ENCODE measurements around the gene LRP1B.

DNA sequence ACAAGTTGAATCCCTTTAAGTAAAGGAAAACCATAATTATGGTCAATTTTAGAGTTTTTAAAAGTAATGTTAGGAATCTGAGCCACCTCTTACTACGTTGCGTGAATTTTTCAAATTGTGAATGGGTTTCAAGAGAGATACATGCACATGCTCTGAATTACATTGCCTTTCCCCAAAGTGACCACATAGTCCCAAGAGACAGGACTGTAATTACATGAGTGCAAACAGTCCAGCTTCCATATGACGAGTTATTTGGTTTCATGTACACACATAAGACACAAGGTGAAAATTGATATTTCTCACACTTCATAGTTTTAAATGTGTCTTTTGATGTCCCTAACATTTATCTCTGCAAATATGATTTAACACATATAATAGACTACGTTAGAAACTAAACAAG lies 850.8 kb downstream of the LRP1B start:
- TF ChIP-seq, protein P1, sequence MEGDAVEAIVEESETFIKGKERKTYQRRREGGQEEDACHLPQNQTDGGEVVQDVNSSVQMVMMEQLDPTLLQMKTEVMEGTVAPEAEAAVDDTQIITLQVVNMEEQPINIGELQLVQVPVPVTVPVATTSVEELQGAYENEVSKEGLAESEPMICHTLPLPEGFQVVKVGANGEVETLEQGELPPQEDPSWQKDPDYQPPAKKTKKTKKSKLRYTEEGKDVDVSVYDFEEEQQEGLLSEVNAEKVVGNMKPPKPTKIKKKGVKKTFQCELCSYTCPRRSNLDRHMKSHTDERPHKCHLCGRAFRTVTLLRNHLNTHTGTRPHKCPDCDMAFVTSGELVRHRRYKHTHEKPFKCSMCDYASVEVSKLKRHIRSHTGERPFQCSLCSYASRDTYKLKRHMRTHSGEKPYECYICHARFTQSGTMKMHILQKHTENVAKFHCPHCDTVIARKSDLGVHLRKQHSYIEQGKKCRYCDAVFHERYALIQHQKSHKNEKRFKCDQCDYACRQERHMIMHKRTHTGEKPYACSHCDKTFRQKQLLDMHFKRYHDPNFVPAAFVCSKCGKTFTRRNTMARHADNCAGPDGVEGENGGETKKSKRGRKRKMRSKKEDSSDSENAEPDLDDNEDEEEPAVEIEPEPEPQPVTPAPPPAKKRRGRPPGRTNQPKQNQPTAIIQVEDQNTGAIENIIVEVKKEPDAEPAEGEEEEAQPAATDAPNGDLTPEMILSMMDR (IDR thresholded peaks at IDR 0.05; ENCODE audit: low read depth, low read length, missing input control), result no peak
- TF ChIP-seq RXRA (IDR thresholded peaks at IDR 0.05) (no peak), SP1 (IDR thresholded peaks at IDR 0.05) (no peak), GABPA (IDR thresholded peaks at IDR 0.05 in 1 of 2, conservative IDR thresholded peaks at IDR 0.05 in 1 of 2) (no peak)
- TF ChIP-seq, protein P2, sequence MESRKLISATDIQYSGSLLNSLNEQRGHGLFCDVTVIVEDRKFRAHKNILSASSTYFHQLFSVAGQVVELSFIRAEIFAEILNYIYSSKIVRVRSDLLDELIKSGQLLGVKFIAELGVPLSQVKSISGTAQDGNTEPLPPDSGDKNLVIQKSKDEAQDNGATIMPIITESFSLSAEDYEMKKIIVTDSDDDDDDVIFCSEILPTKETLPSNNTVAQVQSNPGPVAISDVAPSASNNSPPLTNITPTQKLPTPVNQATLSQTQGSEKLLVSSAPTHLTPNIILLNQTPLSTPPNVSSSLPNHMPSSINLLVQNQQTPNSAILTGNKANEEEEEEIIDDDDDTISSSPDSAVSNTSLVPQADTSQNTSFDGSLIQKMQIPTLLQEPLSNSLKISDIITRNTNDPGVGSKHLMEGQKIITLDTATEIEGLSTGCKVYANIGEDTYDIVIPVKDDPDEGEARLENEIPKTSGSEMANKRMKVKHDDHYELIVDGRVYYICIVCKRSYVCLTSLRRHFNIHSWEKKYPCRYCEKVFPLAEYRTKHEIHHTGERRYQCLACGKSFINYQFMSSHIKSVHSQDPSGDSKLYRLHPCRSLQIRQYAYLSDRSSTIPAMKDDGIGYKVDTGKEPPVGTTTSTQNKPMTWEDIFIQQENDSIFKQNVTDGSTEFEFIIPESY (IDR thresholded peaks at IDR 0.05), result no peak
